ENCODE results near the gene AOC2.

The AOC2 gene

DNA sequence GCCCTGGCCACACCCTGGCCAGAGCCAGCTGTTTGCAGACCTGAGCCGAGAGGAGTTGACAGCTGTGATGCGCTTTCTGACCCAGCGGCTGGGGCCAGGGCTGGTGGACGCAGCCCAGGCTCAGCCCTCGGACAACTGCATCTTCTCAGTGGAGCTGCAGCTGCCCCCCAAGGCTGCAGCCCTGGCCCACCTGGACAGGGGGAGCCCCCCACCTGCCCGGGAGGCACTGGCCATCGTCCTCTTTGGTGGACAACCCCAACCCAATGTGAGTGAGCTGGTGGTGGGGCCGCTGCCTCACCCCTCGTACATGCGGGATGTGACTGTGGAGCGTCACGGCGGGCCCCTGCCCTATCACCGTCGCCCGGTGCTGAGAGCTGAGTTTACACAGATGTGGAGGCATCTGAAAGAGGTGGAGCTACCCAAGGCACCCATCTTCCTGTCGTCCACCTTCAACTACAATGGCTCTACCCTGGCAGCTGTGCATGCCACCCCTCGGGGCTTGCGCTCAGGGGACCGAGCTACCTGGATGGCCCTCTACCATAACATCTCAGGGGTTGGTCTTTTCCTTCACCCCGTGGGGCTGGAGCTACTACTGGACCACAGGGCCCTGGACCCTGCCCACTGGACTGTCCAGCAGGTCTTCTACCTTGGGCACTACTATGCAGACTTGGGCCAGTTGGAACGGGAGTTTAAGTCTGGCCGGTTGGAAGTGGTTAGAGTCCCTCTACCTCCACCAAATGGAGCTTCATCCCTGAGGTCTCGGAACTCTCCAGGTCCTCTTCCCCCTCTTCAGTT, 578 bp downstream of the AOC2 start:
- TF ChIP-seq, protein P1, sequence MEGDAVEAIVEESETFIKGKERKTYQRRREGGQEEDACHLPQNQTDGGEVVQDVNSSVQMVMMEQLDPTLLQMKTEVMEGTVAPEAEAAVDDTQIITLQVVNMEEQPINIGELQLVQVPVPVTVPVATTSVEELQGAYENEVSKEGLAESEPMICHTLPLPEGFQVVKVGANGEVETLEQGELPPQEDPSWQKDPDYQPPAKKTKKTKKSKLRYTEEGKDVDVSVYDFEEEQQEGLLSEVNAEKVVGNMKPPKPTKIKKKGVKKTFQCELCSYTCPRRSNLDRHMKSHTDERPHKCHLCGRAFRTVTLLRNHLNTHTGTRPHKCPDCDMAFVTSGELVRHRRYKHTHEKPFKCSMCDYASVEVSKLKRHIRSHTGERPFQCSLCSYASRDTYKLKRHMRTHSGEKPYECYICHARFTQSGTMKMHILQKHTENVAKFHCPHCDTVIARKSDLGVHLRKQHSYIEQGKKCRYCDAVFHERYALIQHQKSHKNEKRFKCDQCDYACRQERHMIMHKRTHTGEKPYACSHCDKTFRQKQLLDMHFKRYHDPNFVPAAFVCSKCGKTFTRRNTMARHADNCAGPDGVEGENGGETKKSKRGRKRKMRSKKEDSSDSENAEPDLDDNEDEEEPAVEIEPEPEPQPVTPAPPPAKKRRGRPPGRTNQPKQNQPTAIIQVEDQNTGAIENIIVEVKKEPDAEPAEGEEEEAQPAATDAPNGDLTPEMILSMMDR (conservative IDR thresholded peaks at IDR 0.05; ENCODE audit: control insufficient read depth, insufficient read depth, low read depth, low read length), result no peak
- DNase-seq (ENCODE audit: low read depth), result no peak
- H3K4me3 ChIP-seq (ENCODE audit: control insufficient read depth, low read depth, low read length), result no peak overlapping the region

DNA sequence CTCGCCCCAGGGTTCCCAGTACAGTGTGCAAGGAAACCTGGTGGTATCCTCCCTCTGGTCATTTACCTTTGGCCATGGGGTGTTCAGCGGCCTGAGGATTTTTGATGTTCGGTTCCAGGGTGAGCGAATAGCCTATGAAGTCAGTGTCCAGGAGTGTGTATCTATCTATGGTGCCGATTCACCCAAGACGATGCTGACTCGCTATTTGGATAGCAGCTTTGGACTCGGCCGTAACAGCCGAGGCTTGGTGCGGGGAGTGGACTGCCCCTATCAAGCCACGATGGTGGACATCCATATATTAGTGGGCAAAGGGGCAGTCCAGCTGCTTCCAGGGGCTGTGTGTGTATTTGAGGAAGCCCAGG, 1.2 kb downstream of the AOC2 start:
- H3K4me3 ChIP-seq (ENCODE audit: control insufficient read depth, low read depth, low read length), result no peak overlapping the region
- peak; percentile 23 for DNase-seq (ENCODE audit: low read depth)
- TF ChIP-seq, protein P1 (conservative IDR thresholded peaks at IDR 0.05; ENCODE audit: control insufficient read depth, insufficient read depth, low read depth, low read length), result no peak

DNA sequence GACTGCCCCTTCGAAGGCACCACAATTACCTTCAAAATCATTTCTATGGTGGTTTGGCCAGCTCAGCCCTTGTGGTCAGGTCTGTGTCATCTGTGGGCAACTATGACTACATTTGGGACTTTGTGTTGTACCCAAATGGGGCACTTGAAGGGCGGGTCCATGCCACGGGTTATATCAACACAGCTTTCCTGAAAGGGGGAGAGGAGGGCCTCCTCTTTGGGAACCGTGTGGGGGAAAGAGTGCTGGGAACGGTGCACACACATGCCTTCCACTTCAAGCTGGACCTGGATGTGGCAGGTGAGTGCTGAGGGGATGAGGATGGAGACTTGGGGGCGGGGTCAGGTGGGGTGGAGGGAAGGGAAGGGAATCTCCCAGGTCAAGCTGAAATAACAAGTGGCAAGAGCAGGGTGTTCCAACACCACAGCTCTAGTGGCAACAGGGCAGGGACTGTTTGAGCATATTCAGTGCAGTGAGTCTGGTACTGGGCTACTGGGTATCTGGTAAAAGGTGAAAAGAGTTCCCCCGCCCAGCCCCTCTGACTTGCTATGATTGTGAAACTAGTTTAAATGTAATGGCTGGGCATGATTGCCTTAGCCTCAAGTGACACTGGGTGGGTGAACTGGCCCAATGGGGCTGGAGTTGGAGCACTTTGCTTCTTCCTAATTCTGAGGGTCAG, 1.7 kb downstream of the AOC2 start:
- TF ChIP-seq, protein P1 (conservative IDR thresholded peaks at IDR 0.05; ENCODE audit: control insufficient read depth, insufficient read depth, low read depth, low read length), result no peak
- H3K4me3 ChIP-seq (ENCODE audit: control insufficient read depth, low read depth, low read length), result no peak overlapping the region
- DNase-seq (ENCODE audit: low read depth), result peak; percentile 23

DNA sequence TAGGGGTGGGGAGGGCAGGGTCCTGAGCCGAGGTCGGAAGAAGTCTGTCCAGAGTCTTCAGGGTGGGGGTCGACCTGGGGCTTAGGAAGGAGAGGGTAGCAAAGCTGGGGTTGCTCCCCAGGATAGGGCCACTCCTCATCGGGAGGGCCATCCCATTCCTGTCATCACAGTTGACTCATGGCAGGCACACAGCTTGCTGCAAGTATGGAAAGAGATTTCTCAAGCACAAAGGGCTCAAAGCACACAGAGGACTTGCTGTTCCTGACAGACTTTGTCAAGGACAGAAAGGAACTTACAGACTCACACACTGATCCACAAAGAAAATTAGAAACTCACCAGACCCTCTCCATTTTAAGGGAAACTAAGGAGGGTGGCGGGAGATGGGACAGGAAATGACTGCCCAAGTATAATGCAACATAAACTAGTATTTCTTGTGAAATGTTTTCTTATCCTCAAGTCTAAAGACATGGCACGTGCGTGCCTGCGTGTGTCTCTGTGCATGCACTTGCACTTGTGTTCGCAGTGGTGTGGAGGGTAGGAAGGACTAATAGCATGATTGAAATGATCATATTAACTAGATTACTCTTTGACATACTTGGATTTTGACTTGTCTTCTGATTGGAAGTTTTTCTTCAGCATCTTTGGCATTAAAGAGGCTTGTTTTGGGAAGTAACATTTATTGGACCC, 2.4 kb downstream of the AOC2 start:
- no peak overlapping the region for H3K4me3 ChIP-seq (ENCODE audit: control insufficient read depth, low read depth, low read length)
- peak; percentile 76 for DNase-seq (ENCODE audit: low read depth)
- TF ChIP-seq, protein P1 (conservative IDR thresholded peaks at IDR 0.05; ENCODE audit: control insufficient read depth, insufficient read depth, low read depth, low read length), result no peak

DNA sequence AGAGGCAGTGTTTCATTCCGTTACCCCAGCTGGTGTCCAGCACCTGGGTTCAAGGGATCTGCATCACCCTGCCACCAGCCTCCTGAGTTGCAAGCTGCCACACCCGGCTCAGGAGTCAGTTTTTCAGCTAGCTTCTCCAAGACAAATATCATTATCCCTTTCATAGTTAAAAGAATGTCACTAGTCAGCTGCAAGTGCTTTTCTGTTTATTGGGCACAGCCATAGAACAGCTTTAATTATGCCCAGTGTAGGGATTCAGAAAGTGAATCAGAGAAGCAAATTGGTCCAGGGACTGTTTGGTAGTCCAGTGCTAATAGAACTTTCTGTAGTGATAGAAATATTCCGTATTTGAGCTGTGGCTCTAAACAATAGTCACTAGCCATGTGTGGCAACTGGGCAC, 3.7 kb downstream of the AOC2 start:
- H3K4me3 ChIP-seq (ENCODE audit: control insufficient read depth, low read depth, low read length), result no peak overlapping the region
- DNase-seq (ENCODE audit: low read depth), result no peak
- TF ChIP-seq, protein P1 (conservative IDR thresholded peaks at IDR 0.05; ENCODE audit: control insufficient read depth, insufficient read depth, low read depth, low read length), result no peak

DNA sequence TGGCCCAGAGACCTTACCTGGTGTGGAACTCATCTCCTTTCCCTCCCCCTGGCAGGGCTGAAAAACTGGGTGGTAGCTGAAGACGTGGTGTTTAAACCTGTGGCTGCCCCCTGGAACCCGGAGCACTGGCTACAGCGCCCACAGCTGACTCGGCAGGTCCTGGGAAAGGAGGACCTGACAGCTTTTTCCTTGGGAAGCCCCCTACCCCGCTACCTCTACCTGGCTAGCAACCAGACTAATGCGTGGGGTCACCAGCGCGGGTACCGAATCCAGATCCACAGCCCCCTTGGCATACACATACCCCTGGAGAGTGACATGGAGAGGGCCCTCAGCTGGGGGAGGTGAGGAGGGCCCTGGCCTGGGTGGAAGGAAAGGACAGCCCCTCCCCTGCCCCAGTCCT, 4.7 kb downstream of the AOC2 start:
- no peak for DNase-seq (ENCODE audit: low read depth)
- H3K4me3 ChIP-seq (ENCODE audit: control insufficient read depth, low read depth, low read length), result no peak overlapping the region
- TF ChIP-seq, protein P1 (conservative IDR thresholded peaks at IDR 0.05; ENCODE audit: control insufficient read depth, insufficient read depth, low read depth, low read length), result no peak
